ENCODE measurements around the gene RAB44. TPM values are rescaled to one million over a fixed set of nuclear protein-coding genes. Genes with fewer than 3 reads are reported as not detected.

RAB44 gene
- total and polyA plus RNA-seq, 2 of the 4 experiments (the other 2 are of a cell fraction), result 0.03 TPM; not detected in 1

DNA sequence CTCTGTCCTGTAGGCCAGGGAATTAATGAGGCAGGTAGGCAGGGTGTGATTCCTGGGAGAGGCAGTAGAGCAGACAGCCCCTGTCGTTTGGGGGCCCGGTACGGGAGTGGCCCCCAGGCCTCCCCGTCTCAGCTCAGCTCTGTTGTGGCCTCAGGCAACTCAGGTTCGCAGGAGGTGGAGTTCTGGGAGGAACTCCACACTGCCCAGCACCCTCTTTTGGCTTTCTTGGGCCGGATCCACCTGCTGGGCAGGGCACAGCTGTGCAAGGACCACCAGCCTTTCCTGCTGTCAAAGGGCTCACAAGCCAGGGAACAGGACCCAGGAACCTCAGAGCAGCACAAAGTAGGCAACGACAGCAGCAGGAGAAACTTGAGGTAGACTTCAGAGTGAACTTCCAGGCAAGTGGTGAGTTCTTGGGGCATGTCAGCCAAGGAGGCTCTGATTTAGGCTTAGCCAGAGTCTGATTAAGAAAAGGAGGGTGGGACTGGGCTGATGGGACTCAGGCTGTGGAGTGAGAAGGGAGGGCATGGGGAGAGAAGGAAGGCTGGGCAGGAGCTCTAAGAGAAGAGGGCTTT lies 36.9 kb downstream of the RAB44 start:
- Histone ChIP-seq H3K79me1 (ENCODE audit: low read depth in 1 of 2, low read length in 2 of 2) (no peaks in the 10 kb centered on the region), H4K20me1 (ENCODE audit: insufficient read depth, low read length) (peaks cover 1% of the 10 kb centered on the region; the same call in 1 of the 2 replicates), H4K5ac (ENCODE audit: low read depth, low read length) (peak overlapping the region; percentile 75), H2AK9ac (replicated peaks; ENCODE audit: low read depth, low read length, poor library complexity) (peak overlapping the region; percentile 84), H3K4me1 (ENCODE audit: control insufficient read depth, insufficient read depth, low read length) (peaks cover 12% of the 10 kb centered on the region), H4K91ac (ENCODE audit: insufficient read depth, low read depth, low read length) (peak overlapping the region; percentile 2; the same call in 1 of the 2 replicates), H3K14ac (replicated peaks; ENCODE audit: low read depth, low read length) (peak overlapping the region; percentile 77; the same call in 1 of the 2 replicates), H3K4me2 (ENCODE audit: low read depth, low read length) (peak overlapping the region; percentile 71), H2AK5ac (ENCODE audit: low read depth, low read length) (no peak overlapping the region; the same call in none of the 2 replicates), H3K9ac (ENCODE audit: low read depth, low read length) (peak overlapping the region; percentile 8; the same call in 1 of the 2 replicates), H2BK20ac (ENCODE audit: low read depth, low read length) (peak overlapping the region; percentile 29; the same call in 1 of the 2 replicates), H3K4me3 (ENCODE audit: insufficient read depth, low read depth, low read length) (no peak overlapping the region), H2BK15ac (ENCODE audit: low read depth, low read length) (peak overlapping the region; percentile 8; the same call in 1 of the 3 replicates), H3K4ac (ENCODE audit: low read depth, low read length) (peak overlapping the region; percentile 64), H2BK120ac (ENCODE audit: low read depth, low read length) (peak overlapping the region; percentile 35; the same call in 1 of the 2 replicates), H3K18ac (ENCODE audit: low read depth, low read length) (peak overlapping the region; percentile 71), H2AFZ (replicated peaks; ENCODE audit: low read length, poor library complexity) (peak overlapping the region; percentile 80), H3K36me3 (ENCODE audit: control insufficient read depth, insufficient read depth, low read length) (no peaks in the 10 kb centered on the region), H4K8ac (ENCODE audit: low read depth in 2 of 2, low read length in 2 of 2) (peak overlapping the region; percentile 3 to 72; a peak in 3 of 4 replicates), H3K27me3 (ENCODE audit: control insufficient read depth, insufficient read depth, low read length) (no peaks in the 10 kb centered on the region; the same call in 1 of the 2 replicates), H3K27ac (ENCODE audit: insufficient read depth, low read length) (peak overlapping the region; percentile 34; the same call in 1 of the 2 replicates), H3K9me1 (ENCODE audit: insufficient read depth, low read length) (peaks cover 2% of the 10 kb centered on the region), H2BK5ac (ENCODE audit: low read depth, low read length, poor library complexity, severe bottlenecking) (peak overlapping the region; percentile 22), H3K9me3 (ENCODE audit: control insufficient read depth, insufficient read depth, low read length) (no peaks in the 10 kb centered on the region), H3K23ac (ENCODE audit: low read depth, low read length) (peak overlapping the region; percentile 85), H3K56ac (ENCODE audit: extremely low read depth, insufficient read depth, low read length) (no peak overlapping the region)
- POLR2A ChIA-PET (ENCODE audit: unreplicated experiment), result no interaction called here
- in situ Hi-C loops (cut with MboI; ENCODE audit: low sequenced_read_pairs) (no loop called here), intact Hi-C loops (cut with micrococcal nuclease) (no loop called here), dilution Hi-C loops (cut with HindIII; ENCODE audit: low sequenced_read_pairs, unreplicated experiment) (no loop called here)
- DNase-seq, result no peak
- no peak for ATAC-seq (ENCODE audit: low read depth)
- BruUV-seq (replicated peaks), result no TSS peak
- WGBS, 2 experiments (ENCODE audit: extremely low coverage in 2 of 2, insufficient read length in 1 of 2), result 80% methylated on average over 6 of the region's 7 CpGs; no CpG with 5 or more reads in 1 of the 2 experiments
- CTCF ChIA-PET, result no interaction called here
- no peak for TF ChIP-seq CTCF (conservative IDR thresholded peaks at IDR 0.05; ENCODE audit: low read depth, low read length)
- no peak for TF ChIP-seq RFX5 (IDR thresholded peaks at IDR 0.05; ENCODE audit: low read depth, low read length)
- TF ChIP-seq, protein P1, sequence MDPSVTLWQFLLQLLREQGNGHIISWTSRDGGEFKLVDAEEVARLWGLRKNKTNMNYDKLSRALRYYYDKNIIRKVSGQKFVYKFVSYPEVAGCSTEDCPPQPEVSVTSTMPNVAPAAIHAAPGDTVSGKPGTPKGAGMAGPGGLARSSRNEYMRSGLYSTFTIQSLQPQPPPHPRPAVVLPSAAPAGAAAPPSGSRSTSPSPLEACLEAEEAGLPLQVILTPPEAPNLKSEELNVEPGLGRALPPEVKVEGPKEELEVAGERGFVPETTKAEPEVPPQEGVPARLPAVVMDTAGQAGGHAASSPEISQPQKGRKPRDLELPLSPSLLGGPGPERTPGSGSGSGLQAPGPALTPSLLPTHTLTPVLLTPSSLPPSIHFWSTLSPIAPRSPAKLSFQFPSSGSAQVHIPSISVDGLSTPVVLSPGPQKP (IDR thresholded peaks at IDR 0.05; ENCODE audit: borderline replicate concordance, low read depth, low read length), result no peak
- TF ChIP-seq CEBPB (IDR thresholded peaks at IDR 0.05; ENCODE audit: low read depth, low read length), result no peak
- no peak for TF ChIP-seq BHLHE40 (IDR thresholded peaks at IDR 0.05; ENCODE audit: low read depth, low read length)
- TF ChIP-seq, protein P2, sequence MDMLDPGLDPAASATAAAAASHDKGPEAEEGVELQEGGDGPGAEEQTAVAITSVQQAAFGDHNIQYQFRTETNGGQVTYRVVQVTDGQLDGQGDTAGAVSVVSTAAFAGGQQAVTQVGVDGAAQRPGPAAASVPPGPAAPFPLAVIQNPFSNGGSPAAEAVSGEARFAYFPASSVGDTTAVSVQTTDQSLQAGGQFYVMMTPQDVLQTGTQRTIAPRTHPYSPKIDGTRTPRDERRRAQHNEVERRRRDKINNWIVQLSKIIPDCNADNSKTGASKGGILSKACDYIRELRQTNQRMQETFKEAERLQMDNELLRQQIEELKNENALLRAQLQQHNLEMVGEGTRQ (IDR thresholded peaks at IDR 0.05; ENCODE audit: low read depth, low read length), result no peak
- TF ChIP-seq MXI1 (IDR thresholded peaks at IDR 0.05; ENCODE audit: borderline replicate concordance, low read depth, low read length), result no peak
- TF ChIP-seq SMC3 (IDR thresholded peaks at IDR 0.05; ENCODE audit: low read depth, low read length), result no peak
- no peak for TF ChIP-seq NFE2L2 (IDR thresholded peaks at IDR 0.05; ENCODE audit: low read depth, low read length)
- TF ChIP-seq MAFK (IDR thresholded peaks at IDR 0.05; ENCODE audit: low read depth, low read length), result no peak
- no peak for TF ChIP-seq FOS (IDR thresholded peaks at IDR 0.05; ENCODE audit: low read depth, low read length)
- no peak for TF ChIP-seq CHD1 (IDR thresholded peaks at IDR 0.05; ENCODE audit: low read depth, low read length)
- no peak for TF ChIP-seq RCOR1 (IDR thresholded peaks at IDR 0.05; ENCODE audit: insufficient replicate concordance, low read length)
- TF ChIP-seq RAD21 (IDR thresholded peaks at IDR 0.05; ENCODE audit: low read length), result no peak
- no peak for TF ChIP-seq MAZ (IDR thresholded peaks at IDR 0.05; ENCODE audit: borderline replicate concordance, low read depth, low read length)

Measured in IMR-90 (cell line).